Left colon (tissue), 2 donors: ENCODE data around the gene ERCC1. TPM values are rescaled to one million over a fixed set of nuclear protein-coding genes. Genes with fewer than 3 reads are reported as not detected.

ENCODE experiments used
- ATAC-seq: fragments of 200-7000 bp; cut with Tn5 transposase; one replicate; pipeline ENCODE4 v1.9.1; 2020; ENCODE audit warnings: mild to moderate bottlenecking, moderate library complexity
- DNase-seq, 2 donors: peaks; one replicate each; pipeline ENCODE4 v3.0.0-alpha.2; 2020
- intact Hi-C, 2 donors: fragments of 100-400 bp; cut with DNase I in 1 of 2; cut with micrococcal nuclease in 1 of 2; formaldehyde crosslinking; loops; one replicate each; pipeline versions ENCODE4 v1.11.2 to v1.14.0; 2022; cut with DNase I, micrococcal nuclease
- total RNA-seq, 2 donors: library from RNA; stranded (reverse); fragmentation: NEBNext Ultra II Directional; extraction: Animal tissue kit (Norgen Biotek cat#: 25700); gene quantifications; one replicate each; pipeline ENCODE4 v1.2.1, GENCODE V29; 2021
- donor health status: DM: no; HTN: no; CAD: no.
- donor health status: DM: yes; HTN: yes; CAD: no.

The ERCC1 gene
- total RNA-seq, 2 donors from 2014 or later = 37.1 to 43.6 TPM

GRCh38 chr19:45391871-45392665 is 31.6 kb downstream of the ERCC1 start:
- no peak for ATAC-seq
- DNase-seq = no peak
- intact Hi-C loops = no loop called here

GRCh38 chr19:45391346-45391745 is 32.4 kb downstream of the ERCC1 start:
- intact Hi-C loops = no loop called here
- no peak for DNase-seq
- ATAC-seq = peak; percentile 70

GRCh38 chr19:45385392-45386221 is 38.1 kb downstream of the ERCC1 start:
- ATAC-seq = peak; percentile 43
- intact Hi-C loops = no loop called here

GRCh38 chr19:45382426-45382825 is 41.3 kb downstream of the ERCC1 start:
- intact Hi-C loops = no loop called here
- no peak for ATAC-seq
- no peak for DNase-seq

More at GRCh38 chr19:45385392-45386221, 38.1 kb downstream of the ERCC1 start:
- no peak for DNase-seq

- intact Hi-C loops = no loop called here
- ATAC-seq (no peak), DNase-seq (no peak)
These were observed 43.6 kb downstream of the ERCC1 start for GRCh38 chr19:45380107-45380506.

- DNase-seq = no peak
- intact Hi-C loops = no loop called here
- ATAC-seq = no peak
These were observed 47.5 kb downstream of the ERCC1 start for GRCh38 chr19:45376045-45376724.

GRCh38 chr19:45370410-45371204 is 53.1 kb downstream of the ERCC1 start, which contains the start of gene ERCC2:
Gene ERCC2, minus strand, starts transcription at chr19:45370573. Its CDS starts 33 bp downstream, at chr19:45370540.
- intact Hi-C loops = no loop called here
- peak; percentile 98 for ATAC-seq

GRCh38 chr19:45368737-45369340 is 54.9 kb downstream of the ERCC1 start:
- DNase-seq (no peak), ATAC-seq (no peak)
- intact Hi-C loops = no loop called here

More at GRCh38 chr19:45370410-45371204, 53.1 kb downstream of the ERCC1 start, which contains the start of gene ERCC2:
- DNase-seq = peak; percentile 99

GRCh38 chr19:45368127-45368526 is 55.6 kb downstream of the ERCC1 start:
- intact Hi-C loops = no loop called here
- no peak for DNase-seq

GRCh38 chr19:45364696-45365095 is 59.0 kb downstream of the ERCC1 start:
- intact Hi-C loops = no loop called here
- ATAC-seq = no peak
- no peak for DNase-seq

More at GRCh38 chr19:45368127-45368526, 55.6 kb downstream of the ERCC1 start:
- ATAC-seq = no peak

GRCh38 chr19:45363861-45364459 is 59.8 kb downstream of the ERCC1 start:
- intact Hi-C loops = no loop called here
- ATAC-seq = no peak
- no peak for DNase-seq

GRCh38 chr19:45362291-45362690 is 61.4 kb downstream of the ERCC1 start:
- ATAC-seq (no peak), DNase-seq (no peak)
- intact Hi-C loops = no loop called here

- no peak for DNase-seq
- intact Hi-C loops = no loop called here
- no peak for ATAC-seq
These were observed 62.1 kb downstream of the ERCC1 start for GRCh38 chr19:45361608-45362007.

GRCh38 chr19:45358213-45358792 is 65.4 kb downstream of the ERCC1 start:
- no peak for ATAC-seq
- intact Hi-C loops = no loop called here
- DNase-seq = no peak

GRCh38 chr19:45357445-45357783 is 66.3 kb downstream of the ERCC1 start:
- ATAC-seq = no peak
- no peak for DNase-seq
- intact Hi-C loops = no loop called here
